SK-N-SH treated with all-trans-retinoic acid at 6 μM for 48 hours (cell line): ENCODE results near the gene TRAPPC2L.

Experiments used
- ATAC-seq: fragments of 200-7000 bp; cut with Tn5 transposase; 3 replicates; pipeline ENCODE4 v1.9.1; 2020; ENCODE audit warnings: mild to moderate bottlenecking, moderate library complexity
- ARNTL ChIP-seq: fragments of 450-650 bp; formaldehyde crosslinking; IDR thresholded peaks from 2 replicates; pipeline ENCODE4 v1.5.0; 2020; ENCODE audit warnings: low read depth, mild to moderate bottlenecking, moderate library complexity, borderline replicate concordance
- BACH2 ChIP-seq: fragments of 250-450 bp; sonication (Bioruptor Pico); IDR thresholded peaks from 2 replicates; pipeline ENCODE4 v1.9.0; 2021; ENCODE audit warnings: mild to moderate bottlenecking, borderline replicate concordance
- CREB5 ChIP-seq: fragments of 250-450 bp; sonication (Bioruptor Pico); IDR thresholded peaks from 2 replicates; pipeline ENCODE4 v1.5.1; 2020; ENCODE audit warnings: low read depth, mild to moderate bottlenecking, moderate library complexity
- CSRNP3 ChIP-seq: fragments of 250-450 bp; sonication (Bioruptor Pico); IDR thresholded peaks from 2 replicates; pipeline ENCODE4 v1.5.1; 2021; ENCODE audit warnings: mild to moderate bottlenecking, moderate library complexity
- ESRRG ChIP-seq: fragments of 250-450 bp; sonication (Bioruptor Pico); IDR thresholded peaks from 2 replicates; pipeline ENCODE4 v1.6.1; 2021; ENCODE audit warnings: mild to moderate bottlenecking
- GLIS3 ChIP-seq: fragments of 250-450 bp; sonication (Bioruptor Pico); IDR thresholded peaks from 2 replicates; pipeline ENCODE4 v1.5.0; 2020; ENCODE audit warnings: mild to moderate bottlenecking, moderate library complexity
- ISL1 ChIP-seq: fragments of 250-450 bp; sonication (Bioruptor Pico); IDR thresholded peaks from 2 replicates; pipeline ENCODE4 v2.1.2; 2022; ENCODE audit warnings: mild to moderate bottlenecking, moderate library complexity
- OSR1 ChIP-seq: fragments of 250-450 bp; sonication (Bioruptor Pico); IDR thresholded peaks from 2 replicates; pipeline ENCODE4 v1.8.0; 2022; ENCODE audit warnings: moderate library complexity, mild to moderate bottlenecking, inconsistent platforms
- PATZ1 ChIP-seq: fragments of 250-450 bp; sonication (Bioruptor Pico); IDR thresholded peaks from 2 replicates; pipeline ENCODE4 v1.8.0; 2020; ENCODE audit warnings: mild to moderate bottlenecking, moderate library complexity, borderline replicate concordance
- POU6F1 ChIP-seq: fragments of 250-450 bp; sonication (Bioruptor Pico); IDR thresholded peaks from 2 replicates; pipeline ENCODE4 v1.8.0; 2021; ENCODE audit warnings: low read depth, mild to moderate bottlenecking, moderate library complexity, borderline replicate concordance
- PPARA ChIP-seq: fragments of 250-450 bp; sonication (Bioruptor Pico); IDR thresholded peaks from 2 replicates; pipeline ENCODE4 v1.5.0; 2020; ENCODE audit warnings: mild to moderate bottlenecking, borderline replicate concordance
- RARB ChIP-seq: fragments of 250-450 bp; sonication (Bioruptor Pico); IDR thresholded peaks from 2 replicates; pipeline ENCODE4 v1.8.0; 2021; ENCODE audit warnings: mild to moderate bottlenecking, moderate library complexity
- SNAI2 ChIP-seq: fragments of 250-450 bp; sonication (Bioruptor Pico); IDR thresholded peaks from 2 replicates; pipeline ENCODE4 v1.5.0; 2020; ENCODE audit warnings: mild to moderate bottlenecking, moderate library complexity
- TCF4 ChIP-seq: fragments of 250-450 bp; sonication (Bioruptor Pico); IDR thresholded peaks from 2 replicates; pipeline ENCODE4 v1.8.0; 2021; ENCODE audit warnings: mild to moderate bottlenecking, moderate library complexity, borderline replicate concordance
- TOX ChIP-seq: fragments of 250-450 bp; sonication (Bioruptor Pico); IDR thresholded peaks from 2 replicates; pipeline ENCODE4 v1.8.0; 2021; ENCODE audit warnings: mild to moderate bottlenecking, moderate library complexity, borderline replicate concordance
- TSHZ2 ChIP-seq: fragments of 250-450 bp; sonication (Bioruptor Pico); IDR thresholded peaks from 2 replicates; pipeline ENCODE4 v1.5.0; 2020; ENCODE audit warnings: mild to moderate bottlenecking, moderate library complexity
- ZC3H10 ChIP-seq: fragments of 250-450 bp; sonication (Bioruptor Pico); IDR thresholded peaks from 2 replicates; pipeline ENCODE4 v1.5.1; 2021; ENCODE audit warnings: mild to moderate bottlenecking, moderate library complexity
- ZFP3 ChIP-seq: fragments of 250-450 bp; sonication (Bioruptor Pico); IDR thresholded peaks from 2 replicates; pipeline ENCODE4 v1.5.0; 2020; ENCODE audit warnings: mild to moderate bottlenecking, moderate library complexity
- ZFP30 ChIP-seq: fragments of 450-650 bp; formaldehyde crosslinking; IDR thresholded peaks from 2 replicates; pipeline ENCODE4 v1.5.0; 2022; ENCODE audit warnings: mild to moderate bottlenecking, moderate library complexity
- ZNF565 ChIP-seq: fragments of 450-650 bp; formaldehyde crosslinking; conservative IDR thresholded peaks from 2 replicates; pipeline ENCODE4 v1.5.0; 2020; ENCODE audit warnings: low read depth, mild to moderate bottlenecking, moderate library complexity
- ZNF70 ChIP-seq: fragments of 450-650 bp; formaldehyde crosslinking; IDR thresholded peaks from 2 replicates; pipeline ENCODE4 v1.5.0; 2020; ENCODE audit warnings: mild to moderate bottlenecking, moderate library complexity
- ZNF8 ChIP-seq: fragments of 450-650 bp; formaldehyde crosslinking; IDR thresholded peaks from 2 replicates; pipeline ENCODE4 v1.5.0; 2020; ENCODE audit warnings: mild to moderate bottlenecking, moderate library complexity

Gene TRAPPC2L

GRCh38 chr16:88847654-88848053 lies 9.3 kb upstream of the TRAPPC2L start:
- no peak for TF ChIP-seq SNAI2 (CRISPR knock-in tag)
- TF ChIP-seq TOX (CRISPR knock-in tag), result no peak
- TF ChIP-seq TSHZ2 (CRISPR knock-in tag), result no peak
- TF ChIP-seq ZNF565 (CRISPR knock-in tag), result no peak
- TF ChIP-seq, all 23 proteins: peak for 0
- no peak for ATAC-seq

GRCh38 chr16:88848557-88848956 lies 8.4 kb upstream of the TRAPPC2L start:
- no peak for TF ChIP-seq ZNF8 (CRISPR knock-in tag)
- no peak for TF ChIP-seq PPARA (CRISPR knock-in tag)
- TF ChIP-seq BACH2 (CRISPR knock-in tag), result no peak
- no peak for TF ChIP-seq RARB (CRISPR knock-in tag)
- TF ChIP-seq ZC3H10 (CRISPR knock-in tag), result no peak
- TF ChIP-seq ZNF70 (CRISPR knock-in tag), result no peak
- TF ChIP-seq OSR1 (CRISPR knock-in tag), result no peak
- TF ChIP-seq TSHZ2 (CRISPR knock-in tag), result no peak
- no peak for TF ChIP-seq ZNF565 (CRISPR knock-in tag)
- TF ChIP-seq CSRNP3 (CRISPR knock-in tag), result no peak
- no peak for TF ChIP-seq GLIS3 (CRISPR knock-in tag)
- no peak for TF ChIP-seq SNAI2 (CRISPR knock-in tag)
- TF ChIP-seq ZFP30 (CRISPR knock-in tag), result no peak
- TF ChIP-seq CREB5 (CRISPR knock-in tag), result no peak
- no peak for TF ChIP-seq ISL1
- no peak for TF ChIP-seq ZFP3
- no peak for TF ChIP-seq ARNTL (CRISPR knock-in tag)
- no peak for TF ChIP-seq TCF4 (CRISPR knock-in tag)
- TF ChIP-seq POU6F1, result no peak
- TF ChIP-seq TOX (CRISPR knock-in tag), result no peak
- TF ChIP-seq, all 23 proteins: peak for 0
- ATAC-seq, result no peak

- no peak for TF ChIP-seq ESRRG (CRISPR knock-in tag)
- TF ChIP-seq PATZ1 (CRISPR knock-in tag), result no peak
- TF ChIP-seq TCF4 (CRISPR knock-in tag), result no peak
- TF ChIP-seq ZNF565 (CRISPR knock-in tag), result no peak
- no peak for TF ChIP-seq PPARA (CRISPR knock-in tag)
- ATAC-seq, result no peak
Measured at GRCh38 chr16:88850531-88851199, 6.3 kb upstream of the TRAPPC2L start.
